K562 (cell line): Measurements from ENCODE around the gene TTC19. TPM values are rescaled to one million over a fixed set of nuclear protein-coding genes. Genes with fewer than 3 reads are reported as not detected.

Source experiments
- ATAC-seq: fragments of 200-7000 bp; cut with Tn5 transposase; 3 replicates; pipeline ENCODE4 v1.9.1; 2020; ENCODE audit warnings: moderate library complexity
- BruUV-seq: library from RNA; stranded (reverse); fragments of 400-500 nt; replicated peaks from 2 replicates; lab custom pipeline; 2021; lab: Mats Ljungman, UMichigan
- CTCF ChIA-PET: fragments of 300-600 bp; formaldehyde crosslinking; extraction: SDS; loops from one replicate; lab custom pipeline; 2021; ENCODE audit warnings: low intra/inter-chr PET ratio; lab: Yijun Ruan, JAX
- POLR2A ChIA-PET: fragments of 300-600, 350-650 bp; sonication (Branson Sonifier 250); formaldehyde crosslinking; extraction: SDS; loops from one replicate; lab custom pipeline; 2021; ENCODE audit warnings: antibody characterized with exemption, inconsistent platforms; lab: Yijun Ruan, JAX
- DNase-seq, 4 experiments: peaks; one replicate each; pipeline versions ENCODE4 v3.0.0 to v3.0.0-alpha.2; 2011 to 2018; ENCODE audit warnings: low spot score in 3 of 4, mixed read lengths in 3 of 4; ENCODE audit errors: extremely low read depth in 1 of 4
- FAIRE-seq: peaks from 2 replicates; lab custom pipeline; 2011; peaks lifted over from hg19 to GRCh38; lab: Jason Lieb, UNC
- H2AFZ ChIP-seq: 2 replicates; pipeline ENCODE4 v1.6.0; 2011; ENCODE audit warnings: low read depth, low read length, control low read depth, inconsistent platforms
- H3K27ac ChIP-seq: fragments of 200-600 bp; 3 replicates; pipeline ENCODE4 v1.8.0; 2011; ENCODE audit warnings: low read depth, mild to moderate bottlenecking, control low read depth, inconsistent platforms, low read length, moderate library complexity, mixed read lengths; ENCODE audit errors: extremely low read depth
- H3K27me3 ChIP-seq, 2 experiments: fragments of 300-600 bp in 1 of 2; 2 replicates in 1 of 2; 3 replicates in 1 of 2; pipeline versions ENCODE4 v1.6.0 to v1.8.0; 2011; ENCODE audit warnings: inconsistent platforms in 2 of 2, low read length in 2 of 2, mild to moderate bottlenecking in 1 of 2, mixed read lengths in 1 of 2, moderate library complexity in 1 of 2; ENCODE audit not compliant: control insufficient read depth in 2 of 2, insufficient read depth in 2 of 2
- H3K36me3 ChIP-seq: fragments of 300-600 bp; 3 replicates; pipeline ENCODE4 v1.8.0; 2011; ENCODE audit warnings: mild to moderate bottlenecking, low read length, inconsistent platforms; ENCODE audit not compliant: control insufficient read depth, insufficient read depth
- H3K4me1 ChIP-seq, 2 experiments: fragments of 200-600 bp in 1 of 2; replicated peaks in 1 of 2; 2 replicates in 1 of 2; 3 replicates in 1 of 2; pipeline versions ENCODE4 v1.5.1 to v1.8.0; 2011; ENCODE audit warnings: inconsistent platforms in 2 of 2, low read length in 2 of 2, mild to moderate bottlenecking in 1 of 2, mixed read lengths in 1 of 2, moderate library complexity in 1 of 2; ENCODE audit not compliant: control insufficient read depth in 2 of 2, insufficient read depth in 2 of 2
- H3K4me2 ChIP-seq: 2 replicates; pipeline ENCODE4 v1.6.1; 2011; ENCODE audit warnings: low read length, control low read depth, inconsistent platforms, mixed read lengths; ENCODE audit not compliant: insufficient read depth
- H3K4me3 ChIP-seq: fragments of 200-600 bp; sonication (generic), shearing (Covaris generic); 2 replicates; pipeline ENCODE4 v1.5.1; 2016; ENCODE audit warnings: control low read depth, inconsistent platforms
- H3K79me2 ChIP-seq: fragments of 200-600 bp; 3 replicates; pipeline ENCODE4 v1.8.0; 2011; ENCODE audit warnings: low read length, inconsistent platforms; ENCODE audit not compliant: control insufficient read depth, insufficient read depth
- H3K9ac ChIP-seq, 2 experiments: 2 replicates each; pipeline versions ENCODE4 v1.6.0 to v1.6.1; 2011; ENCODE audit warnings: low read depth in 2 of 2, low read length in 2 of 2, control low read depth in 1 of 2, inconsistent platforms in 1 of 2, mild to moderate bottlenecking in 1 of 2, mixed read lengths in 1 of 2; ENCODE audit not compliant: insufficient read depth in 1 of 2
- H3K9me1 ChIP-seq: one replicate; pipeline ENCODE4 v1.6.0; 2011; ENCODE audit warnings: inconsistent platforms, mild to moderate bottlenecking, low read length, moderate library complexity; ENCODE audit not compliant: control insufficient read depth, insufficient read depth
- H3K9me3 ChIP-seq: replicated peaks from 2 replicates; pipeline ENCODE4 v1.5.1; 2011; ENCODE audit warnings: low read depth, low read length, inconsistent platforms; ENCODE audit not compliant: control insufficient read depth, insufficient read depth
- H4K20me1 ChIP-seq: replicated peaks from 2 replicates; pipeline ENCODE4 v1.6.1; 2011; ENCODE audit warnings: low read length, inconsistent platforms, mixed read lengths; ENCODE audit not compliant: control insufficient read depth, insufficient read depth
- ATF1 ChIP-seq, 2 experiments: fragments of 450-650 bp in 1 of 2; IDR thresholded peaks; 2 replicates each; pipeline ENCODE4 v1.6.1; 2016; ENCODE audit warnings: missing compliant biosample characterization in 1 of 2, missing genetic modification characterization in 1 of 2
- CXXC5 ChIP-seq: fragments of 250-450 bp; sonication (Bioruptor Pico); IDR thresholded peaks from 2 replicates; pipeline ENCODE4 v1.8.0; 2022; ENCODE audit warnings: inconsistent platforms, mild to moderate bottlenecking, moderate library complexity
- GATA2 ChIP-seq: sonication (generic); formaldehyde crosslinking; IDR thresholded peaks from 2 replicates; pipeline ENCODE4 v1.4.0; 2020; ENCODE audit warnings: mild to moderate bottlenecking, missing genetic modification reagents
- GTF2F1 ChIP-seq: IDR thresholded peaks from 2 replicates; pipeline ENCODE4 v1.6.1; 2011; ENCODE audit warnings: low read depth, low read length, improper control_type of control experiment
- HCFC1 ChIP-seq: IDR thresholded peaks from 2 replicates; pipeline ENCODE4 v1.6.1; 2012; ENCODE audit warnings: low read depth, low read length, improper control_type of control experiment
- HMG20B ChIP-seq: fragments of 250-450 bp; sonication (Bioruptor Pico); IDR thresholded peaks from 2 replicates; pipeline ENCODE4 v1.5.0; 2021; ENCODE audit warnings: mild to moderate bottlenecking
- HMGN3 ChIP-seq: IDR thresholded peaks from 2 replicates; pipeline ENCODE4 v1.6.1; 2011; ENCODE audit warnings: borderline replicate concordance, low read depth, mild to moderate bottlenecking, mixed read lengths, low read length; ENCODE audit not compliant: insufficient read length; ENCODE audit errors: extremely low read depth
- HOXB6 ChIP-seq: fragments of 250-450 bp; sonication (Bioruptor Pico); IDR thresholded peaks from 2 replicates; pipeline ENCODE4 v1.5.1; 2022; ENCODE audit warnings: mild to moderate bottlenecking, borderline replicate concordance
- MIER1 ChIP-seq: fragments of 450-650 bp; IDR thresholded peaks from 2 replicates; pipeline ENCODE4 v1.6.1; 2016; ENCODE audit warnings: antibody characterized with exemption, mild to moderate bottlenecking, low read depth
- NELFE ChIP-seq: IDR thresholded peaks from 2 replicates; pipeline ENCODE4 v1.6.1; 2011; ENCODE audit warnings: mild to moderate bottlenecking; ENCODE audit not compliant: insufficient read depth, insufficient read length
- SAFB ChIP-seq: fragments of 200-400 bp; formaldehyde crosslinking; IDR thresholded peaks from 2 replicates; pipeline ENCODE4 v1.6.1; 2017; ENCODE audit warnings: low read depth, low read length, borderline replicate concordance
- SMC3 ChIP-seq: conservative IDR thresholded peaks from 2 replicates; pipeline ENCODE4 v1.6.1; 2011; ENCODE audit warnings: low read depth, low read length, improper control_type of control experiment; ENCODE audit not compliant: insufficient read depth
- WHSC1 ChIP-seq: IDR thresholded peaks from one replicate; pipeline ENCODE4 v1.6.1; 2012; ENCODE audit warnings: low read length, control low read depth, inconsistent platforms
- ZBTB7A ChIP-seq: IDR thresholded peaks from 2 replicates; pipeline ENCODE4 v1.6.1; 2011; ENCODE audit warnings: low read depth, mild to moderate bottlenecking, low read length, moderate library complexity, borderline replicate concordance; ENCODE audit not compliant: control insufficient read depth
- ZBTB8A ChIP-seq: fragments of 450-650 bp; IDR thresholded peaks from 2 replicates; pipeline ENCODE4 v1.6.1; 2018; ENCODE audit warnings: mild to moderate bottlenecking, moderate library complexity; ENCODE audit not compliant: partially characterized antibody
- ZNF212 ChIP-seq: fragments of 450-650 bp; formaldehyde crosslinking; IDR thresholded peaks from 2 replicates; pipeline ENCODE4 v1.4.0; 2020; ENCODE audit warnings: mild to moderate bottlenecking
- ZNF445 ChIP-seq: fragments of 250-450 bp; sonication (Bioruptor Pico); IDR thresholded peaks from 2 replicates; pipeline ENCODE4 v1.4.0; 2020; ENCODE audit warnings: low read depth, mild to moderate bottlenecking, moderate library complexity
- ZNF75A ChIP-seq: fragments of 450-650 bp; formaldehyde crosslinking; IDR thresholded peaks from 2 replicates; pipeline ENCODE4 v1.4.0; 2020; ENCODE audit warnings: mild to moderate bottlenecking
- WGBS: fragments of 100-300 bp; shearing (Covaris generic); methylation state at CpG from one replicate; pipeline ENCODE4 v1.1.6; 2016; ENCODE audit warnings: low coverage, mixed read lengths; ENCODE audit not compliant: insufficient coverage; ENCODE audit errors: missing lambda C conversion rate; 5-methylcytosine and 5-hydroxymethylcytosine counted together
- in situ Hi-C: fragments of 300-500 bp; cut with MboI; formaldehyde crosslinking; loops from 4 replicates; pipeline ENCODE4 v1.15.0; 2018; ENCODE audit warnings: inconsistent platforms, mixed read lengths
- intact Hi-C: fragments of 100-400 bp; cut with micrococcal nuclease; formaldehyde crosslinking; loops from 2 replicates; pipeline ENCODE4 v1.14.2; 2022
- polyA plus RNA-seq, 8 experiments: library from polyadenylated mRNA; depleted of rRNA in 4 of 8; stranded (reverse) in 5 of 8; unstranded in 3 of 8; fragments of >200 nt; fragmentation: Nextera tagmentation in 2 of 8; fragmentation: Illumina TruSeq in 1 of 8; extraction: Ambion mirVana in 2 of 8; extraction: Trizol in 1 of 8; gene quantifications; 2 replicates each; pipeline versions ENCODE4 v1.2.1 to v1.2.3, GENCODE V29; 2011 to 2014; ENCODE audit warnings: inconsistent platforms in 1 of 8, missing spikeins in 1 of 8
- total RNA-seq, 7 experiments: library from RNA; depleted of rRNA in 6 of 7; stranded (reverse); fragments of >200 nt in 6 of 7; fragmentation: Illumina TruSeq in 2 of 7; extraction: Trizol in 2 of 7; gene quantifications; 2 replicates each; pipeline versions ENCODE4 v1.2.1 to v1.2.3, GENCODE V29; 2011 to 2021; ENCODE audit warnings: low replicate concordance in 1 of 7
- TF ChIP-seq, protein P1 (sequence below): sonication (generic); formaldehyde crosslinking; IDR thresholded peaks from 2 replicates; pipeline ENCODE4 v1.8.1; 2022; ENCODE audit warnings: missing genetic modification reagents
- TF ChIP-seq, protein P2 (sequence below): fragments of 250-450 bp; sonication (Bioruptor Pico); IDR thresholded peaks from 2 replicates; pipeline ENCODE4 v1.9.0; 2021; ENCODE audit warnings: mild to moderate bottlenecking, inconsistent platforms

The TTC19 gene
- total and polyA plus RNA-seq, 9 of the 15 experiments (the other 6 are each of a cell fraction or from before 2014, with no cell fraction given), result 8.1 to 60.8 (median 25.3) TPM

DNA sequence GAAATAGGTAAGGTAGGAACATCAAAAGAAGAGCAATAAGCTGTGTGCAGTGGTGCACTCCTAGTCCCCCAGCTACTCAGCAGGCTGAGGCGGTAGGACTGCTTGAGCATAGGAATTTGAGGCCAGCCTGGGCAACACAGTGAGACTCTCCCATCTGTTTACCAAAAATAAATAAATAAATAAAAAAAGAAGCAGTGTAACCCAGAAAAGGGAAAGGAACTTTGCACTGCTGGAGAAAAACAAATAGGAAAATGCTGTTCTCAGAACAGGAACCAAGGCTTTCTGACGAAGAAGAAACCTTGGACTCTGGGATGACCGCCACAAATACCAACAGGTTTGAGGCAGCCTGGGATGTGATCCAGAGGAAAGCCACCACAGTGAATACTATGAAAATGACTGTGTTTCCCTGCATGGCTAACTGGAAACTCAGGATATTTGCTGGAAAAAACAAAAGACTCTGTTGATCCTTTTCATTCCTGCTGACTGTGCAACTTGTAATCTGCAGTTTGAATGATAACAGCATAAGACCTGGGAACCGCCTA is 41.2 kb downstream of the TTC19 start (continued):
- TF ChIP-seq, protein P1, sequence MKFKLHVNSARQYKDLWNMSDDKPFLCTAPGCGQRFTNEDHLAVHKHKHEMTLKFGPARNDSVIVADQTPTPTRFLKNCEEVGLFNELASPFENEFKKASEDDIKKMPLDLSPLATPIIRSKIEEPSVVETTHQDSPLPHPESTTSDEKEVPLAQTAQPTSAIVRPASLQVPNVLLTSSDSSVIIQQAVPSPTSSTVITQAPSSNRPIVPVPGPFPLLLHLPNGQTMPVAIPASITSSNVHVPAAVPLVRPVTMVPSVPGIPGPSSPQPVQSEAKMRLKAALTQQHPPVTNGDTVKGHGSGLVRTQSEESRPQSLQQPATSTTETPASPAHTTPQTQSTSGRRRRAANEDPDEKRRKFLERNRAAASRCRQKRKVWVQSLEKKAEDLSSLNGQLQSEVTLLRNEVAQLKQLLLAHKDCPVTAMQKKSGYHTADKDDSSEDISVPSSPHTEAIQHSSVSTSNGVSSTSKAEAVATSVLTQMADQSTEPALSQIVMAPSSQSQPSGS, result no peak
- TF ChIP-seq NELFE (no peak), ATF1 (CRISPR knock-in tag; IDR thresholded peaks at IDR 0.05) (no peak), ATF1 (tag; IDR thresholded peaks at IDR 0.05) (no peak), ZNF75A (CRISPR knock-in tag) (no peak), CXXC5 (CRISPR knock-in tag) (no peak)
- TF ChIP-seq, protein P2, sequence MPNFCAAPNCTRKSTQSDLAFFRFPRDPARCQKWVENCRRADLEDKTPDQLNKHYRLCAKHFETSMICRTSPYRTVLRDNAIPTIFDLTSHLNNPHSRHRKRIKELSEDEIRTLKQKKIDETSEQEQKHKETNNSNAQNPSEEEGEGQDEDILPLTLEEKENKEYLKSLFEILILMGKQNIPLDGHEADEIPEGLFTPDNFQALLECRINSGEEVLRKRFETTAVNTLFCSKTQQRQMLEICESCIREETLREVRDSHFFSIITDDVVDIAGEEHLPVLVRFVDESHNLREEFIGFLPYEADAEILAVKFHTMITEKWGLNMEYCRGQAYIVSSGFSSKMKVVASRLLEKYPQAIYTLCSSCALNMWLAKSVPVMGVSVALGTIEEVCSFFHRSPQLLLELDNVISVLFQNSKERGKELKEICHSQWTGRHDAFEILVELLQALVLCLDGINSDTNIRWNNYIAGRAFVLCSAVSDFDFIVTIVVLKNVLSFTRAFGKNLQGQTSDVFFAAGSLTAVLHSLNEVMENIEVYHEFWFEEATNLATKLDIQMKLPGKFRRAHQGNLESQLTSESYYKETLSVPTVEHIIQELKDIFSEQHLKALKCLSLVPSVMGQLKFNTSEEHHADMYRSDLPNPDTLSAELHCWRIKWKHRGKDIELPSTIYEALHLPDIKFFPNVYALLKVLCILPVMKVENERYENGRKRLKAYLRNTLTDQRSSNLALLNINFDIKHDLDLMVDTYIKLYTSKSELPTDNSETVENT, result no peak
- TF ChIP-seq, all 486 proteins: peak for 6

- POLR2A ChIA-PET, result no interaction called here
- Histone ChIP-seq H3K27ac (no peak overlapping the region), H3K4me2 (no peak overlapping the region), H3K36me3 (peaks cover 69% of the 10 kb centered on the region; the same call in 2 of the 3 replicates), H3K9me3 (no peaks in the 10 kb centered on the region), H3K4me1 (no peaks in the 10 kb centered on the region; a peak in 1 of 5 replicates), H3K4me3 (no peak overlapping the region), H4K20me1 (no peaks in the 10 kb centered on the region), H3K9ac (no peak overlapping the region), H2AFZ (no peak overlapping the region), H3K79me2 (no peaks in the 10 kb centered on the region), H3K27me3 (no peaks in the 10 kb centered on the region), H3K9me1 (no peaks in the 10 kb centered on the region)
- in situ Hi-C loops, result no loop called here
- FAIRE-seq (no peak), ATAC-seq (no peak), DNase-seq (no peak)
- CTCF ChIA-PET, result no interaction called here
- intact Hi-C loops, result no loop called here
- BruUV-seq, result no TSS peak
- WGBS, result 90% methylated on average over 8 of the region's 10 CpGs
- no peak for TF ChIP-seq HCFC1
- TF ChIP-seq ZNF445 (CRISPR knock-in tag), result no peak
- TF ChIP-seq ZBTB7A, result no peak
- TF ChIP-seq SAFB, result no peak
- no peak for TF ChIP-seq MIER1
- no peak for TF ChIP-seq ZBTB8A
- TF ChIP-seq WHSC1, result no peak
- no peak for TF ChIP-seq ZNF212 (CRISPR knock-in tag)
- no peak for TF ChIP-seq HMG20B
- no peak for TF ChIP-seq HMGN3
- no peak for TF ChIP-seq GTF2F1
- TF ChIP-seq SMC3, result no peak
- TF ChIP-seq GATA2 (CRISPR knock-in tag), result no peak
- TF ChIP-seq HOXB6 (CRISPR knock-in tag), result no peak
Measured at GRCh38 chr17:16044487-16044886, 44.9 kb downstream of the TTC19 start.
